HG02623 (cell line): Measurements from ENCODE around the gene APOL1.
"Not testable (repeated sequence)": the region's sequence is repeated elsewhere in the genome, so short reads cannot be mapped to it uniquely, and the experiment has no call there.

ENCODE experiments used
- ATAC-seq: cut with Tn5 transposase; IDR thresholded peaks from one replicate; pipeline ENCODE4 v1.9.1; 2021; ENCODE audit warnings: moderate library complexity; ENCODE audit not compliant: unreplicated experiment

APOL1 gene

GRCh38 chr22:36224245-36224644 is 28.7 kb upstream of the APOL1 start:
- ATAC-seq = no peak

- ATAC-seq = no peak
Measured at GRCh38 chr22:36225333-36225922, 27.5 kb upstream of the APOL1 start.

- ATAC-seq = no peak
Measured at GRCh38 chr22:36226189-36226588, 26.7 kb upstream of the APOL1 start.

- ATAC-seq = no peak
Measured at GRCh38 chr22:36227396-36227795, 25.5 kb upstream of the APOL1 start.

- ATAC-seq = no peak
Measured at GRCh38 chr22:36227806-36228205, 25.1 kb upstream of the APOL1 start.

GRCh38 chr22:36228369-36228768 is 24.6 kb upstream of the APOL1 start:
- ATAC-seq = not testable (repeated sequence)

GRCh38 chr22:36228944-36229343 is 24.0 kb upstream of the APOL1 start:
- no peak for ATAC-seq

GRCh38 chr22:36229649-36230048 is 23.3 kb upstream of the APOL1 start:
- ATAC-seq = not testable (repeated sequence)

GRCh38 chr22:36231051-36231450 is 21.9 kb upstream of the APOL1 start:
- ATAC-seq = not testable (repeated sequence)

GRCh38 chr22:36232715-36233401 is 20.1 kb upstream of the APOL1 start:
- no peak for ATAC-seq

- no peak for ATAC-seq
Measured at GRCh38 chr22:36233796-36234195, 19.1 kb upstream of the APOL1 start.

- ATAC-seq = no peak
Measured at GRCh38 chr22:36234213-36234612, 18.7 kb upstream of the APOL1 start.

- no peak for ATAC-seq
Measured at GRCh38 chr22:36234919-36235318, 18.0 kb upstream of the APOL1 start.

GRCh38 chr22:36235585-36235984 is 17.3 kb upstream of the APOL1 start:
- ATAC-seq = no peak

GRCh38 chr22:36236388-36237319 is 16.3 kb upstream of the APOL1 start:
- no peak for ATAC-seq

- ATAC-seq = no peak
Measured at GRCh38 chr22:36237462-36238372, 15.2 kb upstream of the APOL1 start.

GRCh38 chr22:36238373-36239149 is 14.4 kb upstream of the APOL1 start:
- no peak for ATAC-seq

GRCh38 chr22:36239150-36239400 is 13.9 kb upstream of the APOL1 start:
- no peak for ATAC-seq

- peak; percentile 78 for ATAC-seq
Measured at GRCh38 chr22:36239401-36240171, 13.3 kb upstream of the APOL1 start, which contains the start of gene APOL2. APOL2 (minus strand) TSS chr22:36239527; CDS start chr22:36233162, 6,365 bp downstream.
